ENCODE results near the gene TSPAN33. TPM values are rescaled to one million over a fixed set of nuclear protein-coding genes. Genes with fewer than 3 reads are reported as not detected.

The TSPAN33 gene
- total RNA-seq (2014; rRNA removed; shearing (Covaris generic)) = 3.7 and 4.0 TPM in 2 replicates

GRCh38 chr7:129144095-129144833, at the start of gene TSPAN33:
TSPAN33 (plus strand) TSS chr7:129144707; CDS start chr7:129144981, 274 bp downstream.

GRCh38 chr7:129188372-129188891, 43.9 kb downstream of the TSPAN33 start, which contains the start of gene SMO:
SMO (plus strand) TSS chr7:129188633; CDS start chr7:129189152, 519 bp downstream.

Small RNA genes lying within 50 kb of the gene (small RNA-seq; reads per million reads assigned to genes)
- not detected for gene RNY1P11

Other genes starting within 250 kb of the TSPAN33 start
- gene KCP, start 234.0 kb upstream of the TSPAN33 start, total RNA-seq (2014; rRNA removed; shearing (Covaris generic)) = not detected in 2 replicates
- gene IRF5, start 206.8 kb upstream of the TSPAN33 start, total RNA-seq (2014; rRNA removed; shearing (Covaris generic)) = 1.4 and 2.6 TPM in 2 replicates
- gene TNPO3, start 89.6 kb upstream of the TSPAN33 start, total RNA-seq (2014; rRNA removed; shearing (Covaris generic)) = 41.9 and 43.8 TPM in 2 replicates
- 14.0 and 15.6 TPM in 2 replicates for gene SMO, start 43.9 kb downstream of the TSPAN33 start, total RNA-seq (2014; rRNA removed; shearing (Covaris generic))
- 6.6 and 7.7 TPM in 2 replicates for gene AHCYL2, start 80.3 kb downstream of the TSPAN33 start, total RNA-seq (2014; rRNA removed; shearing (Covaris generic))